Measurements from ENCODE around the gene SARS1. TPM values are rescaled to one million over a fixed set of nuclear protein-coding genes. Genes with fewer than 3 reads are reported as not detected.

Gene SARS1
- total and polyA plus RNA-seq, 2 of the 13 experiments (the other 11 are each of a cell fraction or from before 2014, with no cell fraction given), result 103 to 134 TPM

DNA sequence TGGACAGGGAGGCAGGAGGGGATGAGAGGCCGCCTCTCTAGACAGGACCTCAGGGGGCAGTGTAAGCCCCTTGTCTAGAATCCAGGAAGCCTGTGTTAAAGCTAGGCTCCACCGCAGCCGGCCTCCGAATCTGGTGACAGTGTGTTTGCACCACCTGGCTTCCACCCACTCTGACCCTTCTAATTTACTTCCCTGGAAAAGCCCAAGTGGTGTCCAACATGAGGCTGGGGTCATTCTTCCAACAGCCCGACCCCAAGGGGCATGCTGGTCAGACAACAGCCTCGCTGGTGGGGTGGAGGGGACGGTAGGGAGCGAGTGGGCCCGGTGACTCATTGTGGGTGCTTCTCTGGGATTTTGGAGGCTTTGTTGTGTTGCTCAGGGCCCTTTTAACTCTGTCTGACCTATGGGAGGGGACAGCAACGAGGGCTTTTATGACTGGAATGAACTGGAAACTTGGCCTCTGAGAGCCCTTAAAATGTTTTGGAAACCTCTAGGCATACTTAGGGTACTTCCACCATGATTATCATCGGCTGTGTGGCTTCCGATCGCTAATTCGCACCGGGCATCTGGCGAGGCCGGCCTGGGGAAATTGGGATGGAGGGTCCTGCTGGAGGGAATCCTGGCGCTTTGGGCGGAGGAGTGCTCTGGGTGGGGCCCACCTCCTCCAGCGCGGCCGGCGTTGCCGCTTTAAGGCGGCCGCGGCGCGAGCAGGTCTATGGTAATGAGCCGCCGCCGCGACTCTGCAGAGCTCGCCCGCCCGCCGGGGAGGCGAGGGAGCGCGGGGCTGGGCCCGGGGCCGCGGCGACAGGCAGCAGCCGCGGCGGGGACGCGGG is 35.3 kb downstream of the SARS1 start, which contains the start of gene CELSR2 (continued):
- TF ChIP-seq POLR2G (IDR thresholded peaks at IDR 0.05; ENCODE audit: low read depth, low read length), result 0 out of 2 replicates have a peak, but pooled peaks have one; percentile 28
- peak; percentile 25; the same call in 1 of the 2 replicates for TF ChIP-seq UBTF (CRISPR knock-in tag; IDR thresholded peaks at IDR 0.05)
- no peak for TF ChIP-seq ZNF569 (CRISPR knock-in tag; IDR thresholded peaks at IDR 0.05; ENCODE audit: borderline replicate concordance)
- peak; percentile 58 for TF ChIP-seq ZNF687 (CRISPR knock-in tag; IDR thresholded peaks at IDR 0.05)
- TF ChIP-seq BORCS8-MEF2B (CRISPR knock-in tag; IDR thresholded peaks at IDR 0.05), result 0 out of 2 replicates have a peak, but pooled peaks have one; percentile 25
- TF ChIP-seq, protein P1, sequence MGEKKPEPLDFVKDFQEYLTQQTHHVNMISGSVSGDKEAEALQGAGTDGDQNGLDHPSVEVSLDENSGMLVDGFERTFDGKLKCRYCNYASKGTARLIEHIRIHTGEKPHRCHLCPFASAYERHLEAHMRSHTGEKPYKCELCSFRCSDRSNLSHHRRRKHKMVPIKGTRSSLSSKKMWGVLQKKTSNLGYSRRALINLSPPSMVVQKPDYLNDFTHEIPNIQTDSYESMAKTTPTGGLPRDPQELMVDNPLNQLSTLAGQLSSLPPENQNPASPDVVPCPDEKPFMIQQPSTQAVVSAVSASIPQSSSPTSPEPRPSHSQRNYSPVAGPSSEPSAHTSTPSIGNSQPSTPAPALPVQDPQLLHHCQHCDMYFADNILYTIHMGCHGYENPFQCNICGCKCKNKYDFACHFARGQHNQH (CRISPR knock-in tag; IDR thresholded peaks at IDR 0.05), result 0 out of 2 replicates have a peak, but pooled peaks have one; percentile 47
- 0 out of 2 replicates have a peak, but pooled peaks have one; percentile 19 for TF ChIP-seq ZMYM3 (CRISPR knock-in tag; IDR thresholded peaks at IDR 0.05)
- peak; percentile 32; the same call in 1 of the 2 replicates for TF ChIP-seq KAT8 (CRISPR knock-in tag; IDR thresholded peaks at IDR 0.05)
- TF ChIP-seq YY1 (IDR thresholded peaks at IDR 0.05; ENCODE audit: insufficient read depth, insufficient replicate concordance, low read depth, low read length), result peak; percentile 37
- TF ChIP-seq XRCC5 (optimal IDR thresholded peaks at IDR 0.05; ENCODE audit: low read length), result peak; percentile 32

Data from HepG2 (cell line).